Memory B cell (primary cell): ENCODE data around the gene FIP1L1.
"Not testable (repeated sequence)": the region's sequence is repeated elsewhere in the genome, so short reads cannot be mapped to it uniquely, and the experiment has no call there.

ENCODE experiments used
- ATAC-seq: fragments of 150-1000 bp; cut with Tn5 transposase; 2 replicates; pipeline ENCODE4 v1.10.0; 2021; ENCODE audit warnings: low read depth, mild to moderate bottlenecking, moderate library complexity
- DNase-seq, 2 donors: peaks; one replicate each; pipeline ENCODE4 v3.0.0; 2022; ENCODE audit warnings: low spot score in 2 of 2
- H3K27ac Mint-ChIP-seq: one replicate; pipeline ENCODE4 v1.8.0; 2022; ENCODE audit warnings: mild to moderate bottlenecking, moderate library complexity, mixed read lengths
- H3K27me3 Mint-ChIP-seq: one replicate; pipeline ENCODE4 v1.8.0; 2022; ENCODE audit warnings: mixed read lengths
- H3K36me3 Mint-ChIP-seq: one replicate; pipeline ENCODE4 v1.8.0; 2022; ENCODE audit warnings: mild to moderate bottlenecking, mixed read lengths
- H3K4me1 Mint-ChIP-seq: one replicate; pipeline ENCODE4 v1.8.0; 2022; ENCODE audit warnings: mixed read lengths
- H3K4me3 Mint-ChIP-seq: one replicate; pipeline ENCODE4 v1.8.0; 2022; ENCODE audit warnings: mild to moderate bottlenecking, moderate library complexity, mixed read lengths
- H3K9me3 Mint-ChIP-seq: one replicate; pipeline ENCODE4 v1.8.0; 2022; ENCODE audit warnings: mixed read lengths

FIP1L1 gene

GRCh38 chr4:53377319-53378170 is at the start of gene FIP1L1:
Gene FIP1L1 (plus strand): TSS chr4:53377641. CDS start chr4:53377839, 198 bp downstream.
- peaks cover 4% of the 10 kb centered on the region for H3K36me3 Mint-ChIP-seq
- peak within 1 kb of the TSS; percentile 96 for H3K27ac Mint-ChIP-seq
- DNase-seq: peak; percentile 94 to 96
- peak; percentile 93 for ATAC-seq
- H3K4me3 Mint-ChIP-seq: peak within 1 kb of the TSS; percentile 96
- no peaks in the 10 kb centered on the region for H3K27me3 Mint-ChIP-seq
- no peaks in the 10 kb centered on the region for H3K9me3 Mint-ChIP-seq
- H3K4me1 Mint-ChIP-seq: peaks cover 12% of the 10 kb centered on the region

- DNase-seq, H3K27ac Mint-ChIP-seq, H3K4me3 Mint-ChIP-seq, ATAC-seq, H3K9me3 Mint-ChIP-seq, H3K27me3 Mint-ChIP-seq, H3K4me1 Mint-ChIP-seq: not testable (repeated sequence)
- peaks cover 13% of the 10 kb centered on the region for H3K36me3 Mint-ChIP-seq
These were observed 42.5 kb upstream of the FIP1L1 start for GRCh38 chr4:53334916-53335315.

- H3K27me3 Mint-ChIP-seq, ATAC-seq, H3K4me3 Mint-ChIP-seq, H3K9me3 Mint-ChIP-seq, H3K27ac Mint-ChIP-seq, DNase-seq, H3K4me1 Mint-ChIP-seq: not testable (repeated sequence)
- peaks cover 38% of the 10 kb centered on the region for H3K36me3 Mint-ChIP-seq
These were observed 37.3 kb upstream of the FIP1L1 start for GRCh38 chr4:53340145-53340544.

- not testable (repeated sequence) for ATAC-seq, H3K27me3 Mint-ChIP-seq, DNase-seq
These were observed 31.0 kb upstream of the FIP1L1 start for GRCh38 chr4:53346392-53346791.

GRCh38 chr4:53346920-53347852 is 30.3 kb upstream of the FIP1L1 start:
- Mint-ChIP-seq H3K36me3 (peaks cover 49% of the 10 kb centered on the region), H3K4me1 (peaks cover 7% of the 10 kb centered on the region), H3K27me3 (no peaks in the 10 kb centered on the region), H3K27ac (no peak overlapping the region), H3K9me3 (peaks cover 3% of the 10 kb centered on the region), H3K4me3 (no peak overlapping the region)
- ATAC-seq: no peak
- DNase-seq: no peak

More at GRCh38 chr4:53346392-53346791, 31.0 kb upstream of the FIP1L1 start:
- H3K4me1 Mint-ChIP-seq, H3K27ac Mint-ChIP-seq, H3K4me3 Mint-ChIP-seq, H3K9me3 Mint-ChIP-seq: not testable (repeated sequence)
- H3K36me3 Mint-ChIP-seq: peaks cover 53% of the 10 kb centered on the region

GRCh38 chr4:53348046-53348445 is 29.4 kb upstream of the FIP1L1 start:
- Mint-ChIP-seq H3K4me1 (peaks cover 6% of the 10 kb centered on the region), H3K27me3 (no peaks in the 10 kb centered on the region), H3K36me3 (peaks cover 51% of the 10 kb centered on the region), H3K4me3 (no peak overlapping the region), H3K27ac (no peak overlapping the region), H3K9me3 (peaks cover 3% of the 10 kb centered on the region)
- DNase-seq (no peak), ATAC-seq (no peak)

- Mint-ChIP-seq H3K36me3 (peaks cover 44% of the 10 kb centered on the region), H3K9me3 (peaks cover 2% of the 10 kb centered on the region), H3K4me3 (no peak overlapping the region), H3K4me1 (peaks cover 6% of the 10 kb centered on the region), H3K27me3 (no peaks in the 10 kb centered on the region), H3K27ac (no peak overlapping the region)
- no peak for ATAC-seq
- no peak for DNase-seq
These were observed 28.4 kb upstream of the FIP1L1 start for GRCh38 chr4:53349091-53349491.

- Mint-ChIP-seq H3K4me1 (peaks cover 6% of the 10 kb centered on the region), H3K27ac (no peak overlapping the region), H3K36me3 (peaks cover 24% of the 10 kb centered on the region), H3K9me3 (no peaks in the 10 kb centered on the region), H3K4me3 (no peak overlapping the region), H3K27me3 (no peaks in the 10 kb centered on the region)
- DNase-seq: no peak
- no peak for ATAC-seq
These were observed 23.3 kb upstream of the FIP1L1 start for GRCh38 chr4:53354012-53354722.

- no peak overlapping the region for H3K4me3 Mint-ChIP-seq
- peaks cover 19% of the 10 kb centered on the region for H3K4me1 Mint-ChIP-seq
- no peak overlapping the region for H3K27ac Mint-ChIP-seq
- H3K36me3 Mint-ChIP-seq: peaks cover 16% of the 10 kb centered on the region
- ATAC-seq: no peak
- no peaks in the 10 kb centered on the region for H3K9me3 Mint-ChIP-seq
- H3K27me3 Mint-ChIP-seq: no peaks in the 10 kb centered on the region
- no peak for DNase-seq
These were observed 21.4 kb upstream of the FIP1L1 start for GRCh38 chr4:53355930-53356521.

GRCh38 chr4:53361451-53361850 is 16.0 kb upstream of the FIP1L1 start:
- H3K27ac Mint-ChIP-seq: no peak overlapping the region
- no peaks in the 10 kb centered on the region for H3K27me3 Mint-ChIP-seq
- H3K4me3 Mint-ChIP-seq: no peak overlapping the region
- peaks cover 35% of the 10 kb centered on the region for H3K4me1 Mint-ChIP-seq
- DNase-seq: no peak
- ATAC-seq: no peak
- H3K9me3 Mint-ChIP-seq: no peaks in the 10 kb centered on the region
- H3K36me3 Mint-ChIP-seq: peaks cover 3% of the 10 kb centered on the region

GRCh38 chr4:53362093-53362492 is 15.3 kb upstream of the FIP1L1 start:
- Mint-ChIP-seq H3K36me3 (peaks cover 3% of the 10 kb centered on the region), H3K27me3 (no peaks in the 10 kb centered on the region), H3K9me3 (no peaks in the 10 kb centered on the region), H3K27ac (no peak overlapping the region), H3K4me1 (peaks cover 37% of the 10 kb centered on the region), H3K4me3 (no peak overlapping the region)
- ATAC-seq: no peak
- no peak for DNase-seq

- H3K4me1 Mint-ChIP-seq: peaks cover 35% of the 10 kb centered on the region
- H3K9me3 Mint-ChIP-seq: no peaks in the 10 kb centered on the region
- H3K36me3 Mint-ChIP-seq: no peaks in the 10 kb centered on the region
- ATAC-seq (no peak), DNase-seq (no peak)
- peaks cover 4% of the 10 kb centered on the region for H3K27me3 Mint-ChIP-seq
- peak overlapping the region; percentile 94 for H3K4me3 Mint-ChIP-seq
- H3K27ac Mint-ChIP-seq: peak overlapping the region; percentile 95
These were observed 12.8 kb upstream of the FIP1L1 start for GRCh38 chr4:53364624-53365023.

- Mint-ChIP-seq H3K4me3 (peak overlapping the region; percentile 94), H3K9me3 (no peaks in the 10 kb centered on the region), H3K27me3 (peaks cover 9% of the 10 kb centered on the region), H3K27ac (peak overlapping the region; percentile 95), H3K4me1 (peaks cover 32% of the 10 kb centered on the region), H3K36me3 (no peaks in the 10 kb centered on the region)
- ATAC-seq (no peak), DNase-seq (no peak)
These were observed 12.3 kb upstream of the FIP1L1 start for GRCh38 chr4:53365121-53365485.
